Measurements from ENCODE around the gene MRGPRD. TPM values are rescaled to one million over a fixed set of nuclear protein-coding genes. Genes with fewer than 3 reads are reported as not detected.

MRGPRD gene
- total and polyA plus RNA-seq, 2 donors (not counting 1 experiment from before 2014, with no cell fraction given): not detected

GRCh38 chr11:68933605-68934320 lies 47.0 kb downstream of the MRGPRD start:
- Histone ChIP-seq H3K4me1 (ENCODE audit: control insufficient read depth in 2 of 2, insufficient read depth in 2 of 2, low read length in 2 of 2) (no peaks in the 10 kb centered on the region), H3K9me3 (ENCODE audit: control extremely low read depth in 1 of 3, control insufficient read depth in 2 of 3, insufficient read depth in 1 of 3, low read length in 2 of 3) (no peaks in the 10 kb centered on the region), H3K27me3 (replicated peaks in 1 of 4; ENCODE audit: control extremely low read depth in 1 of 4, control insufficient read depth in 3 of 4, insufficient read depth in 4 of 4, low read length in 3 of 4) (no peaks in the 10 kb centered on the region), H3K27ac (ENCODE audit: low read length in 2 of 2) (no peak overlapping the region), H3K79me2 (ENCODE audit: control insufficient read depth, insufficient read depth, low read length) (no peaks in the 10 kb centered on the region), H2AFZ (ENCODE audit: insufficient read depth, low read depth, low read length, poor library complexity, severe bottlenecking) (no peak overlapping the region), H3K4me2 (replicated peaks; ENCODE audit: low read depth, low read length, poor library complexity, severe bottlenecking) (no peak overlapping the region), H3K9ac (ENCODE audit: low read length) (no peak overlapping the region), H4K20me1 (ENCODE audit: control insufficient read depth, insufficient read depth, low read length, poor library complexity, severe bottlenecking) (no peaks in the 10 kb centered on the region), H3K4me3 (ENCODE audit: control extremely low read depth in 1 of 5, extremely low read depth in 1 of 5, insufficient read depth in 1 of 5, low read depth in 2 of 5, low read length in 4 of 5) (no peak overlapping the region), H3K36me3 (replicated peaks in 1 of 2; ENCODE audit: control extremely low read depth in 1 of 2, control insufficient read depth in 1 of 2, extremely low read depth in 1 of 2, insufficient read depth in 2 of 2, low read length in 1 of 2) (peaks cover 0 to 58% of the 10 kb centered on the region in 2 experiments)
- CTCF ChIA-PET: no interaction called here
- H3K27ac Mint-ChIP-seq: no peak overlapping the region
- 96% methylated on average over 10 of the region's 17 CpGs for WGBS (ENCODE audit: insufficient coverage)
- POLR2A ChIA-PET: no interaction called here
- no peak overlapping the region for H3K4me3 Mint-ChIP-seq
- intact Hi-C loops (cut with micrococcal nuclease): no loop called here
- H3K27me3 Mint-ChIP-seq: no peaks in the 10 kb centered on the region
- DNase-seq (no peak), ATAC-seq (ENCODE audit: low read depth) (no peak)
- no peak for TF ChIP-seq EZH2 (IDR thresholded peaks at IDR 0.05; ENCODE audit: borderline replicate concordance, insufficient read depth, low read depth, low read length, poor library complexity, severe bottlenecking)
- TF ChIP-seq, protein P1, sequence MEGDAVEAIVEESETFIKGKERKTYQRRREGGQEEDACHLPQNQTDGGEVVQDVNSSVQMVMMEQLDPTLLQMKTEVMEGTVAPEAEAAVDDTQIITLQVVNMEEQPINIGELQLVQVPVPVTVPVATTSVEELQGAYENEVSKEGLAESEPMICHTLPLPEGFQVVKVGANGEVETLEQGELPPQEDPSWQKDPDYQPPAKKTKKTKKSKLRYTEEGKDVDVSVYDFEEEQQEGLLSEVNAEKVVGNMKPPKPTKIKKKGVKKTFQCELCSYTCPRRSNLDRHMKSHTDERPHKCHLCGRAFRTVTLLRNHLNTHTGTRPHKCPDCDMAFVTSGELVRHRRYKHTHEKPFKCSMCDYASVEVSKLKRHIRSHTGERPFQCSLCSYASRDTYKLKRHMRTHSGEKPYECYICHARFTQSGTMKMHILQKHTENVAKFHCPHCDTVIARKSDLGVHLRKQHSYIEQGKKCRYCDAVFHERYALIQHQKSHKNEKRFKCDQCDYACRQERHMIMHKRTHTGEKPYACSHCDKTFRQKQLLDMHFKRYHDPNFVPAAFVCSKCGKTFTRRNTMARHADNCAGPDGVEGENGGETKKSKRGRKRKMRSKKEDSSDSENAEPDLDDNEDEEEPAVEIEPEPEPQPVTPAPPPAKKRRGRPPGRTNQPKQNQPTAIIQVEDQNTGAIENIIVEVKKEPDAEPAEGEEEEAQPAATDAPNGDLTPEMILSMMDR (IDR thresholded peaks at IDR 0.05): no peak
- no peaks in the 10 kb centered on the region for H3K4me1 Mint-ChIP-seq
- H3K9me3 Mint-ChIP-seq (ENCODE audit: insufficient read depth): no peaks in the 10 kb centered on the region

DNA sequence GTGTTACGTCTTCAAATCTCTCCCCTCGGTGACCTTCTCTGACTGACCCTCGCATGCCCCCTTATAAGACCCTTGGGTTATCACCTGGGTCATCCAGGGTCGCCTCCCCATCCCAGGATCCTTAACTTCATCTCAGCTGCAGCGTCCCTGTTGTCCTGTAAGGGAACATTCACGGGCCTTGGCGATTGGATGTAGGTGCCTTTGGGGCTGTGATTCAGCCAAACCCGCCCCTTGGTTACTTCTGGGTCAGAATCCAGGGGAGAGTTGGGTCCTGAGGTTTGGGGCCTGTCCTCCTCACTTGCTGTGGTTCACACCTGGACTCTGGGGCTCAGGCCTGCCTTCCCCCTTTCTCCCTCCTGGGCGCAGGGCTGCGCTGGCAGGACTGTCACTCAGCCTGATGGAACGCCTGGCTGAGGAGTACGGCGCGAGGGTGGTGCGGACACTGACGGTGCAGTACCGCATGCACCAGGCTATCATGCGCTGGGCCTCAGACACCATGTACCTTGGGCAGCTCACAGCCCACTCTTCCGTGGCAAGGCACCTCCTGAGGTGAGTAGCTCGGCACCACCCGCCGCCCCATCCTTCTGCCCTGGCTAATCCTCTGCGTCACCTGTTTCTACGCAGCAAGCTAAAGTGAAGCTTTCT lies 47.7 kb downstream of the MRGPRD start:
- no peaks in the 10 kb centered on the region for H3K9me3 Mint-ChIP-seq (ENCODE audit: insufficient read depth)
- Histone ChIP-seq H3K4me3 (ENCODE audit: control extremely low read depth in 1 of 5, extremely low read depth in 1 of 5, insufficient read depth in 1 of 5, low read depth in 2 of 5, low read length in 4 of 5) (no peak overlapping the region), H3K4me1 (ENCODE audit: control insufficient read depth in 2 of 2, insufficient read depth in 2 of 2, low read length in 2 of 2) (no peaks in the 10 kb centered on the region), H3K36me3 (replicated peaks in 1 of 2; ENCODE audit: control extremely low read depth in 1 of 2, control insufficient read depth in 1 of 2, extremely low read depth in 1 of 2, insufficient read depth in 2 of 2, low read length in 1 of 2) (peaks cover 0 to 60% of the 10 kb centered on the region in 2 experiments), H3K79me2 (ENCODE audit: control insufficient read depth, insufficient read depth, low read length) (no peaks in the 10 kb centered on the region), H3K27ac (ENCODE audit: low read length in 2 of 2) (no peak overlapping the region), H3K4me2 (replicated peaks; ENCODE audit: low read depth, low read length, poor library complexity, severe bottlenecking) (no peak overlapping the region), H3K9ac (ENCODE audit: low read length) (no peak overlapping the region), H2AFZ (ENCODE audit: insufficient read depth, low read depth, low read length, poor library complexity, severe bottlenecking) (no peak overlapping the region), H4K20me1 (ENCODE audit: control insufficient read depth, insufficient read depth, low read length, poor library complexity, severe bottlenecking) (no peaks in the 10 kb centered on the region), H3K27me3 (replicated peaks in 1 of 4; ENCODE audit: control extremely low read depth in 1 of 4, control insufficient read depth in 3 of 4, insufficient read depth in 4 of 4, low read length in 3 of 4) (no peaks in the 10 kb centered on the region), H3K9me3 (ENCODE audit: control extremely low read depth in 1 of 3, control insufficient read depth in 2 of 3, insufficient read depth in 1 of 3, low read length in 2 of 3) (no peaks in the 10 kb centered on the region)
- ATAC-seq (ENCODE audit: low read depth) (no peak), DNase-seq (no peak)
- ChIA-PET POLR2A (no interaction called here), CTCF (no interaction called here)
- H3K27ac Mint-ChIP-seq: no peak overlapping the region
- no peaks in the 10 kb centered on the region for H3K27me3 Mint-ChIP-seq
- WGBS (ENCODE audit: insufficient coverage): 99% methylated on average over 20 of the region's 24 CpGs
- H3K4me1 Mint-ChIP-seq: peaks cover 2% of the 10 kb centered on the region
- TF ChIP-seq, protein P1 (IDR thresholded peaks at IDR 0.05): no peak
- no peak for TF ChIP-seq EZH2 (IDR thresholded peaks at IDR 0.05; ENCODE audit: borderline replicate concordance, insufficient read depth, low read depth, low read length, poor library complexity, severe bottlenecking)
- intact Hi-C loops (cut with micrococcal nuclease): no loop called here
- H3K4me3 Mint-ChIP-seq: no peak overlapping the region
